ENCODE data around the gene SNX9.

GRCh38 chr6:157773248-157773773 lies 49.7 kb upstream of the SNX9 start:
- no peak for TF ChIP-seq GABPA (IDR thresholded peaks at IDR 0.05; ENCODE audit: borderline replicate concordance, insufficient read depth, low read length)
- TF ChIP-seq MAX (IDR thresholded peaks at IDR 0.05): peak; percentile 63
- TF ChIP-seq TBP (IDR thresholded peaks at IDR 0.05; ENCODE audit: low read depth, low read length): no peak

All from H1 (cell line).